Lower lobe of right lung (tissue), 2 donors: ENCODE measurements around the gene OCEL1. TPM values are rescaled to one million over a fixed set of nuclear protein-coding genes. Genes with fewer than 3 reads are reported as not detected.
"Not testable (repeated sequence)": the region's sequence is repeated elsewhere in the genome, so short reads cannot be mapped to it uniquely, and the experiment has no call there.

Experiments used
- ATAC-seq, 2 donors: fragments of 200-7000 bp; cut with Tn5 transposase; one replicate each; pipeline ENCODE4 v1.9.1; 2020 to 2022; ENCODE audit warnings: mild to moderate bottlenecking in 2 of 2, moderate library complexity in 2 of 2
- DNase-seq: peaks from one replicate; pipeline ENCODE4 v3.0.0-alpha.2; 2020
- H3K27ac ChIP-seq: fragments of 200-600 bp; one replicate; pipeline ENCODE4 v1.8.0; 2022
- H3K27me3 ChIP-seq: fragments of 200-600 bp; one replicate; pipeline ENCODE4 v1.8.0; 2022; ENCODE audit warnings: low read depth
- H3K36me3 ChIP-seq: fragments of 200-600 bp; one replicate; pipeline ENCODE4 v1.8.0; 2022; ENCODE audit warnings: mild to moderate bottlenecking
- H3K4me1 ChIP-seq: fragments of 200-600 bp; one replicate; pipeline ENCODE4 v1.8.0; 2022
- H3K4me3 ChIP-seq: fragments of 200-600 bp; one replicate; pipeline ENCODE4 v1.8.0; 2022; ENCODE audit warnings: mild to moderate bottlenecking
- H3K9me3 ChIP-seq: fragments of 200-600 bp; one replicate; pipeline ENCODE4 v1.8.0; 2022
- CTCF ChIP-seq: fragments of 200-600 bp; IDR thresholded peaks from one replicate; pipeline ENCODE4 v1.8.0; 2022; ENCODE audit warnings: antibody characterized with exemption, mild to moderate bottlenecking
- intact Hi-C: fragments of 100-400 bp; cut with DNase I; formaldehyde crosslinking; loops from one replicate; pipeline ENCODE4 v1.11.0; 2022
- total RNA-seq: library from RNA; stranded (reverse); fragmentation: NEBNext Ultra II Directional; extraction: Animal tissue kit (Norgen Biotek cat#: 25700); gene quantifications from one replicate; pipeline ENCODE4 v1.2.1, GENCODE V29; 2021
- donor health status: DM: no; HTN: yes; CAD: no; lungs with severe emphysema.

Gene OCEL1
- total RNA-seq, 1 donor from 2014 or later: 37.2 TPM

- H3K36me3 ChIP-seq: peaks cover 50% of the 10 kb centered on the region
- no peak overlapping the region for H3K4me3 ChIP-seq
- no peak for ATAC-seq
- H3K27me3 ChIP-seq: no peaks in the 10 kb centered on the region
- intact Hi-C loops: no loop called here
- peaks cover 22% of the 10 kb centered on the region for H3K4me1 ChIP-seq
- H3K9me3 ChIP-seq: no peaks in the 10 kb centered on the region
- no peak for TF ChIP-seq CTCF
- no peak for DNase-seq
- no peak overlapping the region for H3K27ac ChIP-seq
Observed at GRCh38 chr19:17268754-17269153, 42.7 kb downstream of the OCEL1 start.

- peaks cover 92% of the 10 kb centered on the region for H3K36me3 ChIP-seq
- H3K9me3 ChIP-seq, H3K27me3 ChIP-seq, intact Hi-C loops, H3K4me3 ChIP-seq, ATAC-seq, H3K27ac ChIP-seq, H3K4me1 ChIP-seq, DNase-seq: not testable (repeated sequence)
Observed at GRCh38 chr19:17274892-17275291, 48.9 kb downstream of the OCEL1 start.

GRCh38 chr19:17275441-17276175 lies 49.6 kb downstream of the OCEL1 start:
- H3K27me3 ChIP-seq: peaks cover 1% of the 10 kb centered on the region
- ATAC-seq: no peak
- intact Hi-C loops: no loop called here

More at GRCh38 chr19:17275441-17276175, 49.6 kb downstream of the OCEL1 start:
- Histone ChIP-seq H3K9me3 (no peaks in the 10 kb centered on the region), H3K4me3 (no peak overlapping the region), H3K4me1 (no peaks in the 10 kb centered on the region), H3K36me3 (peaks cover 85% of the 10 kb centered on the region), H3K27ac (no peak overlapping the region)
- TF ChIP-seq CTCF: no peak
- no peak for DNase-seq

Other genes with a start within 250 kb of the OCEL1 start
- gene CPAMD8, start 199.4 kb upstream of the OCEL1 start, total RNA-seq: 54.3 TPM
- 9.1 TPM for gene HAUS8, start 150.8 kb upstream of the OCEL1 start, total RNA-seq
- 205 TPM for gene MYO9B, start 150.4 kb upstream of the OCEL1 start, total RNA-seq
- 32.0 TPM for gene USE1, start 10.9 kb upstream of the OCEL1 start, total RNA-seq
- 38.7 TPM for gene NR2F6, start 19.7 kb downstream of the OCEL1 start, total RNA-seq
- gene USHBP1, start 38.5 kb downstream of the OCEL1 start, total RNA-seq: 8.2 TPM
- gene BABAM1, start 41.2 kb downstream of the OCEL1 start, total RNA-seq: 58.4 TPM
- 0.92 TPM for gene ANKLE1, start 55.7 kb downstream of the OCEL1 start, total RNA-seq
- 19.5 TPM for gene ABHD8, start 77.2 kb downstream of the OCEL1 start, total RNA-seq
- 68.3 TPM for gene MRPL34, start 79.6 kb downstream of the OCEL1 start, total RNA-seq
- 32.2 TPM for gene DDA1, start 83.3 kb downstream of the OCEL1 start, total RNA-seq
- 16.6 TPM for gene ANO8, start 108.6 kb downstream of the OCEL1 start, total RNA-seq
- gene GTPBP3, start 111.3 kb downstream of the OCEL1 start, total RNA-seq: 21.0 TPM
- 25.9 TPM for gene PLVAP, start 151.1 kb downstream of the OCEL1 start, total RNA-seq
- gene CCDC194, start 168.0 kb downstream of the OCEL1 start, total RNA-seq: 1.5 TPM
- gene BST2, start 179.4 kb downstream of the OCEL1 start, total RNA-seq: 165 TPM
- gene MVB12A, start 193.8 kb downstream of the OCEL1 start, total RNA-seq: 45.3 TPM
- gene TMEM221, start 222.4 kb downstream of the OCEL1 start, total RNA-seq: not detected
- gene NXNL1, start 234.7 kb downstream of the OCEL1 start, total RNA-seq: not detected
- 27.0 TPM for gene SLC27A1, start 244.3 kb downstream of the OCEL1 start, total RNA-seq